ENCODE data around the gene TRAF3IP1.

GRCh38 chr2:238284802-238285515 is 35.4 kb upstream of the TRAF3IP1 start:
- TF ChIP-seq CTCF (IDR thresholded peaks at IDR 0.05) (no peak), POLR2A (IDR thresholded peaks at IDR 0.05) (no peak)
